ENCODE data around the gene PRKAG2. TPM values are rescaled to one million over a fixed set of nuclear protein-coding genes. Genes with fewer than 3 reads are reported as not detected.

Gene PRKAG2
- total and polyA plus RNA-seq, 2 experiments from 2014 or later = 9.1 to 14.9 TPM

GRCh38 chr7:151688236-151688780, 188.6 kb downstream of the PRKAG2 start (continued):
- no peak for TF ChIP-seq ZNF462 (CRISPR knock-in tag; IDR thresholded peaks at IDR 0.05)
- no peak for TF ChIP-seq EZH2 (IDR thresholded peaks at IDR 0.05; ENCODE audit: low read depth, unreplicated experiment)
- no peak for TF ChIP-seq JUNB (IDR thresholded peaks at IDR 0.05; ENCODE audit: unreplicated experiment)
- TF ChIP-seq CREB1 (CRISPR knock-in tag; IDR thresholded peaks at IDR 0.05; ENCODE audit: low read depth) = no peak
- TF ChIP-seq STAT1 (IDR thresholded peaks at IDR 0.05; ENCODE audit: unreplicated experiment) = no peak
- no peak for TF ChIP-seq ZNF114 (CRISPR knock-in tag; IDR thresholded peaks at IDR 0.05)
- TF ChIP-seq POLR2AphosphoS5 (IDR thresholded peaks at IDR 0.05; ENCODE audit: low read depth) = no peak
- TF ChIP-seq REST (IDR thresholded peaks at IDR 0.05; ENCODE audit: unreplicated experiment) = no peak
- no peak for TF ChIP-seq ZNF331 (CRISPR knock-in tag; IDR thresholded peaks at IDR 0.05; ENCODE audit: low read depth)
